Thyroid gland (tissue), 4 donors: ENCODE measurements around the gene MYCL. TPM values are rescaled to one million over a fixed set of nuclear protein-coding genes. Genes with fewer than 3 reads are reported as not detected.
"Not testable (repeated sequence)": the region's sequence is repeated elsewhere in the genome, so short reads cannot be mapped to it uniquely, and the experiment has no call there.

Source experiments
- DNase-seq, 2 donors: peaks; one replicate each; pipeline ENCODE4 v3.0.0-alpha.2; 2019
- H3K27ac ChIP-seq, 3 donors: fragments of 200-600 bp; sonication (generic); 1 replicate in 2 of 3; 2 replicates in 1 of 3; pipeline ENCODE4 v1.5.1; 2016 to 2019; ENCODE audit warnings: mild to moderate bottlenecking in 1 of 3, moderate library complexity in 1 of 3
- H3K27me3 ChIP-seq: fragments of 200-600 bp; sonication (generic); one replicate; pipeline ENCODE4 v1.5.1; 2019
- H3K36me3 ChIP-seq, 2 donors: fragments of 200-600 bp; sonication (generic); one replicate each; pipeline ENCODE4 v1.5.1; 2016 to 2019
- H3K4me1 ChIP-seq, 2 donors: fragments of 200-600 bp; sonication (generic); one replicate each; pipeline ENCODE4 v1.5.1; 2017 to 2019
- H3K4me3 ChIP-seq, 3 donors: fragments of 200-600 bp; sonication (generic); replicated peaks in 1 of 3; 1 replicate in 2 of 3; 2 replicates in 1 of 3; pipeline ENCODE4 v1.5.1; 2016; ENCODE audit warnings: mild to moderate bottlenecking in 1 of 3
- H3K9me3 ChIP-seq: fragments of 200-600 bp; sonication (generic); one replicate; pipeline ENCODE4 v1.5.1; 2017
- CTCF ChIP-seq, 6 experiments: fragments of 200-600 bp in 3 of 6; fragments of 450-650 bp in 3 of 6; sonication (generic) in 3 of 6; IDR thresholded peaks; one replicate each; pipeline ENCODE4 v1.5.1; 2016 to 2019; ENCODE audit warnings: antibody characterized with exemption in 6 of 6, mild to moderate bottlenecking in 2 of 6, inconsistent platforms in 1 of 6, moderate library complexity in 1 of 6
- POLR2A ChIP-seq, 2 donors: fragments of 450-650 bp; IDR thresholded peaks; one replicate each; pipeline ENCODE4 v1.6.1; 2017; ENCODE audit warnings: antibody characterized with exemption in 2 of 2, mild to moderate bottlenecking in 2 of 2, moderate library complexity in 1 of 2
- WGBS, 2 donors: methylation state at CpG; one replicate each; pipeline ENCODE4 v1.1.5; 2017; 5-methylcytosine and 5-hydroxymethylcytosine counted together
- intact Hi-C: fragments of 100-400 bp; cut with DNase I; formaldehyde crosslinking; loops from one replicate; pipeline ENCODE4 v1.15.1; 2023
- total RNA-seq, 4 donors: library from RNA; depleted of rRNA; stranded (reverse); fragments of >200 nt; gene quantifications; one replicate each; pipeline ENCODE4 v1.2.3, GENCODE V29; 2016

MYCL gene
- total RNA-seq, 4 donors from 2014 or later = 1.4 to 3.9 (median 3.5) TPM

- Histone ChIP-seq H3K4me3 (no peak overlapping the region), H3K27me3 (no peaks in the 10 kb centered on the region), H3K36me3 (no peaks in the 10 kb centered on the region), H3K9me3 (no peaks in the 10 kb centered on the region), H3K27ac (no peak overlapping the region), H3K4me1 (peaks cover 0 to 5% of the 10 kb centered on the region in 2 donors)
- TF ChIP-seq CTCF (IDR thresholded peaks at IDR 0.05) = no peak
- no peak for TF ChIP-seq POLR2A (IDR thresholded peaks at IDR 0.05)
- DNase-seq = no peak
- WGBS, 2 donors = 82 to 83% methylated on average over 6 of the region's 6 CpGs
- intact Hi-C loops = loop anchor here (5.0 kb wide), 1 partner anchor 57 kb away; no protein-coding TSS in a partner anchor
Observed at GRCh38 chr1:39915499-39916129, 13.9 kb upstream of the MYCL start.

GRCh38 chr1:39913136-39913535 lies 11.4 kb upstream of the MYCL start:
- intact Hi-C loops, H3K27ac ChIP-seq, H3K4me3 ChIP-seq, H3K4me1 ChIP-seq, H3K9me3 ChIP-seq, H3K36me3 ChIP-seq, DNase-seq, H3K27me3 ChIP-seq: not testable (repeated sequence)
- no CpG with 5 or more reads among the region's 30 CpGs for WGBS, 2 donors

GRCh38 chr1:39910263-39910662 lies 8.5 kb upstream of the MYCL start:
- intact Hi-C loops = no loop called here
- WGBS, 2 donors = 97 to 98% methylated on average over 3 of the region's 3 CpGs
- H3K4me1 ChIP-seq = peaks cover 0 to 5% of the 10 kb centered on the region in 2 donors
- no peaks in the 10 kb centered on the region for H3K36me3 ChIP-seq
- no peak overlapping the region for H3K4me3 ChIP-seq
- no peaks in the 10 kb centered on the region for H3K9me3 ChIP-seq
- no peaks in the 10 kb centered on the region for H3K27me3 ChIP-seq
- no peak for DNase-seq
- H3K27ac ChIP-seq = no peak overlapping the region
- TF ChIP-seq POLR2A (IDR thresholded peaks at IDR 0.05) (no peak), CTCF (IDR thresholded peaks at IDR 0.05) (no peak)

- DNase-seq = no peak
- H3K27ac ChIP-seq = no peak overlapping the region
- H3K4me1 ChIP-seq = peaks cover 0 to 5% of the 10 kb centered on the region in 2 donors
- no peaks in the 10 kb centered on the region for H3K9me3 ChIP-seq
- TF ChIP-seq CTCF (IDR thresholded peaks at IDR 0.05) = no peak
- no peak for TF ChIP-seq POLR2A (IDR thresholded peaks at IDR 0.05)
- H3K4me3 ChIP-seq = no peak overlapping the region
- no peaks in the 10 kb centered on the region for H3K27me3 ChIP-seq
- intact Hi-C loops = no loop called here
- 97 to 100% methylated on average over 2 of the region's 2 CpGs for WGBS, 2 donors
- H3K36me3 ChIP-seq = no peaks in the 10 kb centered on the region
Observed at GRCh38 chr1:39908534-39908933, 6.8 kb upstream of the MYCL start.

- Histone ChIP-seq H3K9me3 (no peaks in the 10 kb centered on the region), H3K27ac (no peak overlapping the region), H3K4me1 (peaks cover 0 to 5% of the 10 kb centered on the region in 2 donors), H3K4me3 (no peak overlapping the region), H3K27me3 (no peaks in the 10 kb centered on the region), H3K36me3 (no peaks in the 10 kb centered on the region)
- TF ChIP-seq POLR2A (IDR thresholded peaks at IDR 0.05) (no peak), CTCF (IDR thresholded peaks at IDR 0.05) (no peak)
- intact Hi-C loops = no loop called here
- 75 to 79% methylated on average over 3 of the region's 3 CpGs for WGBS, 2 donors
- no peak for DNase-seq
Observed at GRCh38 chr1:39907528-39908453, 6.1 kb upstream of the MYCL start.
